HG03103 (cell line): ENCODE results near the gene MRM3.
"Not testable (repeated sequence)": the region's sequence is repeated elsewhere in the genome, so short reads cannot be mapped to it uniquely, and the experiment has no call there.

Source experiments
- ATAC-seq: cut with Tn5 transposase; IDR thresholded peaks from one replicate; pipeline ENCODE4 v1.9.1; 2021; ENCODE audit warnings: low read depth; ENCODE audit not compliant: unreplicated experiment

Gene MRM3

GRCh38 chr17:795276-795675 is 13.1 kb downstream of the MRM3 start:
- ATAC-seq = no peak

DNA sequence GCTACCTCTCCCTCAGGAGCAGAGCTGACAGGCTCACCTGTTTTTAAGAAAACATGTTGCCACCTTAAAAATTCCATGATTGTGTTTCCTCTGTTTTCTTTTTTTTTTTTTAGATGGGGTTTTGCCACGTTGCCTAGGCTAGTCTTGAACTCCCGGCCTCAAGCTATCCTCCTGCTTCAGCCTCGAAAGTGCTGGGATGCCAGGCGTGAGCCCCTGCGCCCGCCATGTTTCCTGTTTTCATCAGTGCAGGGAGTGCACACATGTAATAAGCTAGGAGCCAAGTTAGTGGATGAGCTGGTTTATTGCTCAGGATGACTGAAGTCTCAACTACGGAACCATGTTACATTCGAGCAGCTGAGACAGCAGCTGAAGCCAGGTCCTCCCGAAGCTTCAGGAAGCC is 13.6 kb downstream of the MRM3 start:
- ATAC-seq = no peak

DNA sequence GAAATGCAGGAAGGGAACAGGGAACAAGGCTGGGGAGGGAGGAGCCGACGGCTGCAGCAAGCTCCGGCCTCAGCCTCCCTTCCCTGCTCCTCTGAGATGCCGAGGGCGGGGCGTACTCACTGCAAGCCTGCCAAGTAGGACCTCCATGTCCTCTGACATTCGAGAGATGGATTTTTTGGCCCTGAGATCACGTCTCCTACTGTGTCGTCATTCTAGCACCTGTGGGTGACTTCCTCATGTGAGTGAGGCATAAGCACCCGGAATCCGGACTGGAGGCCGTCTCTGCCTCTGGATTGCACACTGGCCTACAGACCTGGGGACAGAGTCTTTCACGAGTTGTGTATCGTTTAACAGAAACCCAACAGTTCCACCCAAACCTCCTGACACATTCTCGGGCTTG is 14.5 kb downstream of the MRM3 start:
- no peak for ATAC-seq

GRCh38 chr17:797236-797840 is 15.2 kb downstream of the MRM3 start:
- ATAC-seq = no peak

DNA sequence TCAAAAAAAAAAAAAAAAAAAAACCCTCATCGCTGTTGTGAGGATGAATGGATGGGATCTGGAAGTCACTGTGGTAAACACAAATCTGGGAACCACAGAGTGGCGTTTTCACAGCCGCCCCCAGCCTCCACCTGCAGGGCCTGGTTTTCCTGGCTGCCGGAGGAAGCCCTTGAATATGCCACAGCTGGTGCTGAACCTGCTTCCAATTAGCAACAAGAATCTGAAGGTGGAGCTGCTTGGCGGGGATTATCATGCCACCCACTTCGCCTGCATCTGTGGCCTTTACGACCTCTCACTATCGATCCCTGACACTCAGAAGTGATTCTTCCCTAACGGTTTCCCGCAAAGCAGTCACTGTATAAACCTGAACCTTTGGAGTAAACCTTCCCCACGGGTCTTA is 16.1 kb downstream of the MRM3 start:
- ATAC-seq = no peak

DNA sequence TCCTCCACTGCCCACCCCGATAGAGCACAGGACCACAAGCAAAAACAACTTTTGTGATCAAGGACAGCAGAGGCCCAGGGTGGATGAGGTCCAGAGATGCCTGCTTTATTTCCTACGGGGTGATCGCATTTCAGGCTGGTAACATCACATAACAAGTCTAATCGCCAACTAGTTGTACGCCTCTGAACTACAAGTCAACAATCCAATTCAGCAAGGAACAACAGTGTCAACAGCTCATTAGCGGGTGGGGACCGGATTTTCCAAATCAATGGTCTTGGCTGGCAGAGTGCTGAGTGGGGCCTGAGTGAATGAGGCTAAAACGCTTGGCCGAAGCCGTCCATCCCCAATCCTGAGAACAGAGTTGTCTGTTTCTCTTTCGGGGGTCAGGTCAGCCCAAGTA is 17.1 kb downstream of the MRM3 start:
- no peak for ATAC-seq

GRCh38 chr17:800446-801242 is 18.5 kb downstream of the MRM3 start:
- ATAC-seq = no peak

DNA sequence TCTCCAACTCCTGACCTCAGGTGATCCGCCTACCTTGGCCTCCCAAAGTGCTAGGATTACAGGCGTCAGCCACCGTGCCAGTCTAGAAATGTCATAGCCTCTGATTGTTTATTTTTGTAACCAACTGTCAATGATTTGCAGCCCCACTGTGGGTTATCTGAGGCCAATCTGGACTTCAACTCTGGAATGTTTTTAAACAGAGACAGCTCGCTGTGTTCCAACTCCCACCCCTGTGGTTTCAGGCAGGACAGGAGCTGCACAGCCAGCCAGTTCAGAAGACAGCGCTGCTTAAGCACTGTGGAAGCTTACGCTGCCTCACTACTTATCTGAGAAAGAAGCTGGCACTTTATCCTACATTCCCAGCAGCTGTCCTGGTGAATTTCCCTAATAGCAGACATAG is 19.5 kb downstream of the MRM3 start:
- no peak for ATAC-seq

DNA sequence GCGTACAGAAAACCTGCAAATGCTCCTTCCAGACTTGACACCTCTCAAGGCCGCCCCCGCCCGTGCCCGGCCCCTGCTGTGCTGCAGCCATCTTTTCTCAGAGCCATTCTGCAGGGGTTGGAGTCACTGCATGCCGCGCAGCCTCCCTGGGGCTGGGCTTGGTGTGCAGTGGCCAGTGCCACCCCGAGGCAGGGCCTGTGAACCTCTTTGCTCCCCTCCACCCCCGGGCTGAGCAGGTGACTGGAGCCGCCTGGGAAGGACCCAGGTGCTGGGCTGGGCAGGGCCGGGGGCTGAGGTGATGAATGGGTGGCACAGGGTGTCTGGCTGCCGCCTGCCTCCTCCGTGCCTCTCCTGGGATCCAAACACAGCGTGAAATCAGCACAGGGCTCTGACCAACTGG is 20.3 kb downstream of the MRM3 start:
- no peak for ATAC-seq

DNA sequence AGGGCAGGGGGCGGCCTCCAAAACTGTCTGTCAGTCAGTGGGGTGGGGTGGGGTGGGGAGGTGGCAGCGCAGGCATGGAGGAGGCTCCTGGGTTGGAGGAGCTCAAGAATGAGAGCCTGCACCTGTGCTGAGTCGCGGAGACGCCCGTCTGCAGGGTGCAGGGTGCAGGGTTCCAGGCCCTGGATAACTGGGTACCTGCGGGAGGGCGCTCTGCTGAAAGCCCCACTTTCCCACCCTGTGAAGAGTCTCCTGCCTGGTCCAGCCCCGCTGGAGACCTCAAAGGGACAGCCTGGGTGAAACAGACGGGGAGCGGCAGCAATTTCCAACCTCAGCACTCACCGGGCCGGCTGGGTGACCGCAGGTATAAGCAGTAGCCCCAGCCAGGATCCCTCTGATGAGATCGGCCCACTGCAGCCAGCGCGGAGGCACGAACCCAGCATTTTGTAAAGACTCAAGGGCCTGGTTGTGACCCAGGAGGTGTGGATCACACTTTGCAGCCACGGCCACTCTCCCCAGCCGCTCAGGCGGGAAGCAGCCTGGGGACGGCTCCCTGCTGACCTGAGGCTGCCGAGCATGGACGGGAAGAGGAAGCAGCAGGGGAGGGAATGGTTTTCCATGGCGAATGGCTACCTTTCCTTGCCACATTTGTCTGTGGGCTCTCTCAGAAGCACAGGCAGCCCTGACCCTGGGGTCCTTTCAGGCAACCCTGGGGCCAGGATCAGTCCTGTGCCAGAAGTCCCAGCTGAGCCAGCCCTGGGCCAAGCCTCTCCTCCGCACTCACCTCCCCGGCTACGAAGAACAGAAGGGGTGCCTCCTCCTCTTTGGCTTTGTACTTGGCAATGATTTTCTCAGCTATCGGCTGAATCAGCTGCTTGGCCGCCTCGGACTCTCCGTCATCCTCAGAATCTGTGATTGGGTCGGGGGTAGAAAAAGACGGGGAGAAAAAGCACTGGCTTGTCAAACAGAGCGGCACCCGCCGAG is 21.0 kb downstream of the MRM3 start:
- no peak for ATAC-seq

DNA sequence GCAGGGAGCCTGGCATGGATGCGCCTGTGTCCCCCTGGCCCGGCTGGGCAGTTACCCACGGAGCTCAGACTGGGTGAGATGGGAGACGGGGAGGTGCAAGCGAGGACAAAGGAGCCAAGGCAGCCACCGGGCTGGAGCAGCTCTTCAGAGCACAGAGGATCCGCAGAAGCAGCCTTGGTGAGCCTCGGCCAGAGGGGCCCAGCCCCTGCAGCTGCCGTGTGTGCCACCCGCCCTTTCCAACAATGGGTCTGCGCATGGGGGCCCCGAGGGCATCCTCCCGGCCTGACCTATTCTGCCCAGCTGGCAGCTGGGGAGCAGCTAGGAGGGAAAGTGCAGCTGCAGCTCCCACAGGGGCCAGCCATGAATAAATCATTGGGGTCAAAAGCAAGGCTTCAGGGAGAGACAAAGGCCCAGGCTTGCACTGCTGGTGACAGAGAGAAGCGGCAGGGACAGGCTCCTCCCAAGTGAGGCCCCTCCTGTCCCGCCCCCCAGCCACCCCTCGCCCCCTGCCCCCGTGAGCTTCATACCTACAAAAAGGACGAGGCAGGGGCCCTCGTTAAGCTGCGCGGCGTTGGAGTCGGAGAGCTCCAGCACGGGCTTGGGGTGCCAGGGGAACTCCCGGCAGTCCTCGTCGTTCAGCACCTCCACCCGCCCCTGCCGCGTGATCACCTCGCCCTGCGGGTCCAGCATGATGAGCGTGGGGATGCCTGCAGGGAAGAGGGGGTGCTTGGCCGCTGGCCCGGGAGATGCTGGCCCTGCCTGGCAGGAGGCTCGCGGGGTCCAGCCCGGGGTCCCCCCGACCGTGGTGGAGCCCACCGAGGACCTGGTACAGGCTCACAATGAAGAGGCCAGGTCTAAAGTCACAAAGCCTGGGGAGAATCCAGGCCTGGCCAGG is 22.6 kb downstream of the MRM3 start:
- no peak for ATAC-seq

GRCh38 chr17:805886-806285 is 23.7 kb downstream of the MRM3 start:
- ATAC-seq = not testable (repeated sequence)

DNA sequence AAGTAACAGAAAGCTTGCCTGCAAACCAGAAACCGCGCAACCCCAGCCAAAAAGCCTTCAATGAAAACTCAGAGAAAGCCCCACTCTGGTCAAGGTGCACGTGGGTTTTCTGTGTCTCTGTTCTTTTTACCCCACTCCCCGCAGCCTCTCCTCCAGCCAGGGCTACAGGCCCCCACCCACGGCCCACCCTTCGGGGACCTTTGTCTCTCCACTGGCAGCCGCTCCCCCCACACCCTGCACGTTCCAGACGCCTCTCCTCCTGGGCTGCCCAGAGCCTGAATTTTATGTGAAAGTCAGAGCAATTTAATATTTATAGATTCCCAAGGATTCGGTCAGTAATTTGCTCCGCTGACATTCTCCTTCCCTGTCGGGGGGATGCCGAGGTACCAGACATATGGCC is 24.2 kb downstream of the MRM3 start:
- no peak for ATAC-seq

DNA sequence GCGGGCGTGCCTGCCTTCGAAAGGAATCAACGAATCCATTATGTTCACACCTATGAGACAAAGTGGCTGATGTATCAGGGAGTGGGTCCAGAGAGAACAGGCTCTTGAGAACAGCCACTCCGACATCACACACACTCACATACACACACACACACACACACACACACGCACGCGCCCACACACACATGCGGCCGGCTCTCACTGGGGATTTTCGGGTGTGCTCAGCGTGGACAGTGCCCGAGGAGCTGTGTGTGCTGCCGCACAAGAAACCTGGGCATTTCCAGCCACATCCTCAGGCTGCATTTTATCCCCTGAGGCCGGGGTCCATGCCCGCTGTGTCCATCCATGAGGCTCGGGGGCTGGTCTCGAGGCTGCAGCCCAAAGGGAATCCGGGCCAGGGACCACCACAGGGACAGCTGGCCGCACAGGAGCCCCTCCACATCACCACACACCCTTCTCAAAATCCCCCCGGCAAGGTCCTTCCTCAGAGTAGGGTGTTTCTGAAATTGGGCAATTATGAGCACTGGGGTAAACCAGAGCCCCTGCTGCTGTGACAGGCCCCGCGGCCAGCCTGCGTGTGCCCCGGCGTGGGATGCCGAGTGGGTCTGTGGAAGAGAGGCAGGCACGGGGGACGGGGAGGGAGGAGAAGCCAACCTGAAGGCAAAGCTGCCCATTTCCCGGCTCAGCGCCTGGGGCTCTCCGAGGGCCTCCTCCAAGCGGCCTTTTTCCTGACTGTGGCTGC is 24.8 kb downstream of the MRM3 start:
- ATAC-seq = no peak

DNA sequence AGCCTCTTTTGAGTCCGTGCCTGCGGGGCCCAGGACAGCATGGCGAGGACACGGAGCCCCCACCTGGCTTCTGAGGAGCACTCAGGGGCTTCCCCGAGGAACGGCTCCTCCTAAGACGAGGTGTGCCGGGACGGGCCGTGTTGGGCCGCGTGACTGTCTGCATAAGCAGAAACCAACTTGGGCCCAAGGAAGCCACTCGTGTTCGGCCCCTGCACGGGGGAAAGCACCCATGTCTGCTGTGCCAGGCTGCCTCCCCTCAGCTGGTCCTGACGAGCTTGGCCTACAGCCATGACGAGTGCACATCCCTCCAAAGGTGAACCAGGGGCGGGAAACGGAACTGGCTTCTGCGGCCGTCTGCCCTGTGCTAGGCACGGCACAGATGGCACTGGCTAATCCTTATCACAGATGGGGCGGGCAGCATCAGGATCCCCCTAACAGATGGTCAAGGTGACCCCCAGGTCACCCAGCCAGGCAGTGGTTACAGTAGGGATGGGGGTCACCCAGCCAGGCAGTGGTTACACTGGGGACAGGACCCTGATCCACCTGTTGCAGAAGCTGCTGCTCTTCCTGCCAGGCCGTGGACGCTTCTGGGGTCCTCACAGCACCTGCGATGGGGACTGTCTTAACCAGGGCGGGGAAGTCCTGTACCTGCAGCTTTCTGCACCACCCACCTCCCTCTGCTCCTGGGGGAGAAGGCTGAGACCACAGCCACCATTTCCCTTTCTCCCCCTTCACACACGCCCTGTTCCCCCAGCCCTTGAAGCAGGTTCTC is 25.6 kb downstream of the MRM3 start:
- ATAC-seq = no peak

DNA sequence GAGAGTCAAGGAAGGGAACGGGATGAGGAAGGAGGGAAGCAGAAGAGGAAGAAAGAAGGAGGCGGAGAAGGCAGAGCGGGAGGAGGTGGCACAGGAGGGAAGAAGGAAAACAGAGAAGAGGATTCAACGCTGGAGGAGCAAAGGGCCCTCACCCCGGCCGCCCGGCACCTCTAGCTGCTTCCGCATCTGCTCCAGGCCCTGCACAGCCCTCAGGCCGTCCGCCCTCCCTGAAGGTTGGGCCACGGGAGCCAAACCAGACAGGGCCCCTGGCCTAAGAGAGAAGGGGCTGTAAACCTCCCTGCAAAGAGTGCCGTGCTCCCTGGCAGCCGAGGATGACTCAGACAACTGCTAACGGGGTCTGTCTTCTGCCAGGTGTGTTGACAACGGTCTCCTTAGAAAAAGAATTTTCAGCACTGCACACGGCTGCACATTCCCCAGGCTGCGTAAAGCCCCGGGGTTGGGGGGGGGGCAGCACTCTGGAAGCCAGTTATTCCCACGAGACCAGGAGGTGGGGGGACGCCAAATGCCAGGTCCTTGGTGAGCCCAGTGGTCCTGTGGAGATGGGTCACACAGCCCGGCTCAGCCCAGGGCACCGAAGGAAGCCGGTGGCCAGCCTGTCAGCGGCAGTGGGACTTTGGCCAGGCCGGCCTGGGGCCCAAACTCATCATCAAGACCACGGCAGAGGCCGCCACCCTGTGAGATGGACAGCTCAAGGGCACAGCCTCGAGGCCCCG is 29.1 kb downstream of the MRM3 start:
- no peak for ATAC-seq

DNA sequence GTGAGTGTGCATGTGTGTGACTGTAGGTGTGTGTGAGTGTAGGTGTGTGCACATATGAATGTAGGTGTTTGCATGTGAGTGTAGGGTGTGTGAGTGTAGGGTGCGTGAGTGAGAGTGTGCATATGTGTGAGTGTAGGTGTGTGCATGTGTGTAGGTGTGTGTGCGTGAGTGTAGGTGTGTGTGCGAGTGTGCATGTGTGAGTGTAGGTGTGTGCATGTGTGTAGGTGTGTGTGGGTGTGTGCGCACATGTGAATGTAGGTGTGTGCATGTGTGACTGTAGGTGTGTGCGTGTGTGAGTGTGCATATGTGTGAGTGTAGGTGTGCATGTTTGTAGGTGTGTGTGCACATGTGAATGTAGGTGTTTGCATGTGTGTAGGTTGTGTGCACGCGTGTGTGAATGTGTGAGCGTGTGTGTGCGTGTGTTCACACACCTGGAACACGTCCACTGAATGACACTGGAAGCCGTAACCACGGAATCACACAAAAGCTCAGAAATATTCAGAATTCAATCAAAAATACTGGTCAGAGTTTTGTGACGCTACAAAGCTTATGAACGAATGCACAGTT is 30.6 kb downstream of the MRM3 start:
- no peak for ATAC-seq

DNA sequence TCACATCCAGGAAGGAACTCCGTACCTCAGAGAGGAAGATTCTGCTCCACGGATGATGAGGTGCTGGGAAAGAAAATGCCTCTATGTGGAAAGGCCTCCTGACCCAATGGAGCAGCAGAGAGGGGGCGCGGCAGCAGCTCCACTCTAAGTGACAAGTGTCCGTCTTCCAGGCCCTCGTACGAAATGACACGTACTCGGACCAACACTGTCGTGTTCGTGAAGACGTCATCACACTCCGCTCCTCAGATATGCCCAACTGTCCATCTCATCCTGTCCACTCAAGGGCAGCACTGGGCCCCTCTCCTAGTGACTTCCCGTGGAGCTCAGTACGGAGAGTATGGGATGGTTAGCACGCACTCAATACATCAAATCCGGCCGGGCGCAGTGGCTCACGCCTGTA is 32.2 kb downstream of the MRM3 start:
- no peak for ATAC-seq
